Natural killer cell (primary cell): Measurements from ENCODE around the gene CDR2L. TPM values are rescaled to one million over a fixed set of nuclear protein-coding genes. Genes with fewer than 3 reads are reported as not detected.

Source experiments
- ATAC-seq, 3 donors: fragments of 150-1000 bp in 2 of 3; fragments of 200-7000 bp in 1 of 3; cut with Tn5 transposase; 1 replicate in 1 of 3; 2 replicates in 2 of 3; pipeline ENCODE4 v1.10.0; 2021; ENCODE audit warnings: mild to moderate bottlenecking in 2 of 3, moderate library complexity in 2 of 3
- DNase-seq, 2 donors: peaks; one replicate each; pipeline versions ENCODE4 v3.0.0 to v3.0.0-alpha.2; 2013 to 2021; ENCODE audit warnings: mixed read lengths in 1 of 2
- H3K27ac ChIP-seq: one replicate; pipeline ENCODE4 v1.5.1; 2013; ENCODE audit warnings: mild to moderate bottlenecking, low read length
- H3K27me3 ChIP-seq: one replicate; pipeline ENCODE4 v1.6.1; 2013; ENCODE audit warnings: low read length; ENCODE audit not compliant: control insufficient read depth, insufficient read depth
- H3K36me3 ChIP-seq: one replicate; pipeline ENCODE4 v1.6.1; 2013; ENCODE audit warnings: low read length; ENCODE audit not compliant: control insufficient read depth, insufficient read depth
- H3K4me1 ChIP-seq: one replicate; pipeline ENCODE4 v1.6.1; 2013; ENCODE audit warnings: low read length; ENCODE audit not compliant: control insufficient read depth, insufficient read depth
- H3K4me3 ChIP-seq: one replicate; pipeline ENCODE4 v1.5.1; 2013; ENCODE audit warnings: low read length
- H3K9me3 ChIP-seq: one replicate; pipeline ENCODE4 v1.6.1; 2013; ENCODE audit warnings: low read length; ENCODE audit not compliant: control insufficient read depth, insufficient read depth
- H3K27ac Mint-ChIP-seq, 2 donors: one replicate each; pipeline ENCODE4 v1.8.0; 2022; ENCODE audit warnings: mild to moderate bottlenecking in 2 of 2, mixed read lengths in 2 of 2, moderate library complexity in 1 of 2
- H3K27me3 Mint-ChIP-seq, 2 donors: one replicate each; pipeline ENCODE4 v1.8.0; 2022; ENCODE audit warnings: low read depth in 2 of 2, mixed read lengths in 2 of 2
- H3K36me3 Mint-ChIP-seq: one replicate; pipeline ENCODE4 v1.8.0; 2022; ENCODE audit warnings: mixed read lengths
- H3K4me1 Mint-ChIP-seq, 2 donors: one replicate each; pipeline ENCODE4 v1.8.0; 2022; ENCODE audit warnings: mixed read lengths in 2 of 2
- H3K4me3 Mint-ChIP-seq: one replicate; pipeline ENCODE4 v1.8.0; 2022; ENCODE audit warnings: mild to moderate bottlenecking, moderate library complexity, mixed read lengths
- H3K9me3 Mint-ChIP-seq, 2 donors: one replicate each; pipeline ENCODE4 v1.8.0; 2022; ENCODE audit warnings: mixed read lengths in 2 of 2
- WGBS: methylation state at CpG from one replicate; pipeline ENCODE4 v1.1.7; 2013; ENCODE audit warnings: missing lambda C conversion rate; ENCODE audit not compliant: insufficient coverage; 5-methylcytosine and 5-hydroxymethylcytosine counted together
- intact Hi-C: fragments of 100-400 bp; cut with micrococcal nuclease; formaldehyde crosslinking; loops from one replicate; pipeline ENCODE4 v1.14.2; 2022
- total RNA-seq, 4 donors: library from RNA; stranded (reverse); fragments of 120-200 nt in 1 of 4; gene quantifications; one replicate each; pipeline versions ENCODE4 v1.2.3 to v1.2.4, GENCODE V29; 2013 to 2022
- TF ChIP-seq, protein P1 (sequence below): fragments of 200-600 bp; IDR thresholded peaks from one replicate; pipeline ENCODE4 v1.8.0; 2022; ENCODE audit warnings: antibody characterized with exemption

CDR2L gene
- total RNA-seq, 3 donors from 2014 or later (not counting 1 experiment from before 2014, with no cell fraction given) = 0.14 to 0.23 TPM; not detected in 1

DNA sequence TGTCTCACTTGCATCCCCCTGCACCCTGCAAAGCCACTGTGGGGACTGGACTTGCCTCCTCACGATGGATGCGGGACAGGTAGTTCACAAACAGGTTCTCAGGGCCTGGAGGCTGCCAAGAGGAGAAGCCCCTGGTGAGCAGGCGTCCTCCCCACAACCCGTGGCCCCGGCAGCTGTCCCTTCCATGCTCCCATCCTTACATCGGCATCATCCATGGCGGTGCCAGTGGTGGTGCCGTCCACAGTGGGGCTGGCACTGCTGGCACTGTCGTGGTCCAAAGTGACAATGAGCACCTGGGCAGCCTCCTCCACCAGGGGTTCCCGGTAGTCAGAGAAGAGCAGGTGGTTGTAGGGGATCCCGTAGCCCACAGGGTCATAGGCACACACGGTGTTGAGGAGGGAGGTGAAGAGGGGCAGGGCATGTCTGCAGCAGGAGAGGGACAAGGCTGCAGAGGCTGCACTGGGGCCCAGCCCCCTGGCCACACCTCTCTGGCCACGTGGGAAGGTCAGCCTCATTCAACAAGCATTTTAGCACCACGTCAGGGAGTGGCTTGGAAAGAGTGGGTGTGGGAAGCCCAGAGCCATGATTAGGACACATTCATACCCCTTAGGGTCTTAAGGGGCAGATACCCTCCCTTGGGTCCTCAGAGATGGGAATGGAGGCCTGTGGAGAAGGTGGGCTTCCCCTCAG lies 27.5 kb upstream of the CDR2L start:
- H3K4me3 Mint-ChIP-seq = no peak overlapping the region
- Histone ChIP-seq H3K27me3 (no peaks in the 10 kb centered on the region), H3K36me3 (no peaks in the 10 kb centered on the region), H3K27ac (no peak overlapping the region), H3K9me3 (no peaks in the 10 kb centered on the region), H3K4me1 (peaks cover 8% of the 10 kb centered on the region), H3K4me3 (no peak overlapping the region)
- DNase-seq (no peak), ATAC-seq (no peak)
- no peak overlapping the region for H3K27ac Mint-ChIP-seq
- 74% methylated on average over 13 of the region's 14 CpGs for WGBS
- H3K9me3 Mint-ChIP-seq = no peaks in the 10 kb centered on the region
- peaks cover under 1 to 4% of the 10 kb centered on the region in 2 donors for H3K27me3 Mint-ChIP-seq
- intact Hi-C loops = loop anchor here (1.0 to 5.0 kb wide), 3 partner anchors 38 to 169 kb away; partner anchors contain the start of genes MRPL58, OTOP2 and USH1G
- no peaks in the 10 kb centered on the region for H3K36me3 Mint-ChIP-seq
- TF ChIP-seq, protein P1, sequence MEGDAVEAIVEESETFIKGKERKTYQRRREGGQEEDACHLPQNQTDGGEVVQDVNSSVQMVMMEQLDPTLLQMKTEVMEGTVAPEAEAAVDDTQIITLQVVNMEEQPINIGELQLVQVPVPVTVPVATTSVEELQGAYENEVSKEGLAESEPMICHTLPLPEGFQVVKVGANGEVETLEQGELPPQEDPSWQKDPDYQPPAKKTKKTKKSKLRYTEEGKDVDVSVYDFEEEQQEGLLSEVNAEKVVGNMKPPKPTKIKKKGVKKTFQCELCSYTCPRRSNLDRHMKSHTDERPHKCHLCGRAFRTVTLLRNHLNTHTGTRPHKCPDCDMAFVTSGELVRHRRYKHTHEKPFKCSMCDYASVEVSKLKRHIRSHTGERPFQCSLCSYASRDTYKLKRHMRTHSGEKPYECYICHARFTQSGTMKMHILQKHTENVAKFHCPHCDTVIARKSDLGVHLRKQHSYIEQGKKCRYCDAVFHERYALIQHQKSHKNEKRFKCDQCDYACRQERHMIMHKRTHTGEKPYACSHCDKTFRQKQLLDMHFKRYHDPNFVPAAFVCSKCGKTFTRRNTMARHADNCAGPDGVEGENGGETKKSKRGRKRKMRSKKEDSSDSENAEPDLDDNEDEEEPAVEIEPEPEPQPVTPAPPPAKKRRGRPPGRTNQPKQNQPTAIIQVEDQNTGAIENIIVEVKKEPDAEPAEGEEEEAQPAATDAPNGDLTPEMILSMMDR = no peak
- peaks cover 0 to 4% of the 10 kb centered on the region in 2 donors for H3K4me1 Mint-ChIP-seq

DNA sequence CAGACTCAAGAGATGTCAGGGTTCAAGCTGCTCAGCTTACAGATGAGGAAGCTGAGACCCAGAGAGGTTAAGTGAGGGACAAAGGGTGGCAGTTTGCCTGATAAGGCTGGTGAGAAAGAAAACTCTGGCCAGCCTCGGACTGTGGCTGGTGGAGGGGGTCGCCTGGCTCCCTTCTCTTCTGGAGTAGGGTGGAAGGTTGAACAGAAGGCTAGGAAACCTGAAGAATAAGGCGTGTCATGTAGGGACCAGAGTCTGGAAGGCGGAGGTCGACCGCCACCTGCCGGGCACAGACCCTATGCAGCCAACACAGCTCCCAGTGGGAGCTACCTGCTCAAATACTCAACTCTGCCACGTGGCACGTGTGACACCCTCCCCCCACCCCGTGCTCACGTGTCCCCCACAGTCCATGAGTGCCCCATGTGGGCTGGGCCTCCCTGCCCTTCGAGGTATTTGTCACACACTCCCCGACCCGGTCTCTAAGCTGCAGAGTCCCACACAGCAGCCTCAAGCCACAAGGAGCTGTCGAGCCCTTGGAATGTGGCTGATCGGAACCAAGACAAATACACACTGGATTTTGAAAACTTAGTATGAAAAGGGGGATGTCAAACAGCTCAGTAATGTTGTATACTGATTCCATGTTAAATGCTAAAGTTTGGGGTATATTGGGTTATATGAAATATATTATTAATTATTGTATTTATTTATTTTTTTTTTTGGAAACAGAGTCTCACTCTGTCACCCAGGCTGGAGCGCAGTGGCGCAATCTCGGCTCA lies 26.7 kb upstream of the CDR2L start:
- DNase-seq (peak in 1 of 2 donors; percentile 66), ATAC-seq (peak in 2 of 3 donors; percentile 14 to 27)
- H3K27me3 Mint-ChIP-seq = peaks cover 6 to 7% of the 10 kb centered on the region in 2 donors
- no peaks in the 10 kb centered on the region for H3K9me3 Mint-ChIP-seq
- TF ChIP-seq, protein P1 = no peak
- H3K4me1 Mint-ChIP-seq = peaks cover 0 to 4% of the 10 kb centered on the region in 2 donors
- WGBS = 32% methylated on average over 19 of the region's 19 CpGs
- intact Hi-C loops = loop anchor here (1.0 to 2.0 kb wide), 4 partner anchors 52 to 452 kb away; partner anchors contain the start of gene MRPL58
- no peak overlapping the region for H3K4me3 Mint-ChIP-seq
- no peaks in the 10 kb centered on the region for H3K36me3 Mint-ChIP-seq
- no peak overlapping the region for H3K27ac Mint-ChIP-seq
- Histone ChIP-seq H3K4me3 (no peak overlapping the region), H3K36me3 (no peaks in the 10 kb centered on the region), H3K9me3 (no peaks in the 10 kb centered on the region), H3K4me1 (peaks cover 8% of the 10 kb centered on the region), H3K27me3 (no peaks in the 10 kb centered on the region), H3K27ac (no peak overlapping the region)

DNA sequence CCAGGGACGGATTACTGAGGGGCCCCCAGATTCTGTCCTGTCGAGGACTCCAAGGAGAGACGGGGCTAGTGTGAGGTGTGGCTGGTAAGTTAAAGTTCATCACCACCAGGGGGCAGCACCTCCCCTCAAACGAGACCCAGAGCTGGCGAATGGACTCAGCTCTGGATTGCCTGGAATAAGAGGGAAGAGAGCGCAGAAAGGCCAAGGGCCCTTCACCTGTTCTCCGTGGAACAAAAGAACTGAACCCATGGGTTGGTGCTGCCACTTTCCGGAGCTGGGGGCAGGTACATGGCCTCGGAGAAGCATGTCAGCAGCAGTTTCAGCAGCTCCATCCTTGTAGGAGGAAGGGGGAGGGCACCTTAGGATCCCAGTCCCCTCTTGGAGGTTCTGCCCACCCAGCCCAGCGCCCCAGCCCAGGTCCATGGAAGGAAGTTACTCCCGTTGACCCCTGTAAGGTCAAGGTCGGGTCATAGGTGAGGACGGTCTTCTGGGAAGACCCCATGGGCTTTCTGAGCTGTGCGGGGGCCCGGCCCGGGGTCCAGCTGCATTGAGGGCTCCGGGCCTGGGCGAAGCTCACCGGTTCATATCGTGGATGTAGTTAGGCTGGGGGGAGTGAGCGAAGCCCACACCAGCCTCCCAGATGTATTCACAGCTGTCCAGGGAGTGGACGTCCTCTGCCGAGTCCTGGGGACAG lies 25.6 kb upstream of the CDR2L start:
- DNase-seq (peak; percentile 76 to 92), ATAC-seq (peak; percentile 75 to 80 (median 76))
- H3K4me1 ChIP-seq = peaks cover 8% of the 10 kb centered on the region
- no peaks in the 10 kb centered on the region for H3K27me3 ChIP-seq
- H3K9me3 ChIP-seq = no peaks in the 10 kb centered on the region
- Mint-ChIP-seq H3K27me3 (peaks cover 6 to 7% of the 10 kb centered on the region in 2 donors), H3K27ac (no peak overlapping the region), H3K36me3 (no peaks in the 10 kb centered on the region), H3K9me3 (no peaks in the 10 kb centered on the region), H3K4me3 (no peak overlapping the region), H3K4me1 (peaks cover 0 to 4% of the 10 kb centered on the region in 2 donors)
- TF ChIP-seq, protein P1 = peak; percentile 89
- intact Hi-C loops = loop anchor here (1.0 to 2.0 kb wide), 3 partner anchors 51 to 450 kb away; partner anchors contain the start of gene MRPL58
- H3K27ac ChIP-seq = no peak overlapping the region
- H3K36me3 ChIP-seq = no peaks in the 10 kb centered on the region
- 49% methylated on average over 23 of the region's 23 CpGs for whole genome bisulfite sequencing
- H3K4me3 ChIP-seq = no peak overlapping the region
